GM21576 (cell line): ENCODE results near the gene GNAI3.

Experiments used
- ATAC-seq: cut with Tn5 transposase; IDR thresholded peaks from one replicate; pipeline ENCODE4 v1.9.1; 2021; ENCODE audit warnings: mild to moderate bottlenecking, moderate library complexity; ENCODE audit not compliant: unreplicated experiment

GNAI3 gene

DNA sequence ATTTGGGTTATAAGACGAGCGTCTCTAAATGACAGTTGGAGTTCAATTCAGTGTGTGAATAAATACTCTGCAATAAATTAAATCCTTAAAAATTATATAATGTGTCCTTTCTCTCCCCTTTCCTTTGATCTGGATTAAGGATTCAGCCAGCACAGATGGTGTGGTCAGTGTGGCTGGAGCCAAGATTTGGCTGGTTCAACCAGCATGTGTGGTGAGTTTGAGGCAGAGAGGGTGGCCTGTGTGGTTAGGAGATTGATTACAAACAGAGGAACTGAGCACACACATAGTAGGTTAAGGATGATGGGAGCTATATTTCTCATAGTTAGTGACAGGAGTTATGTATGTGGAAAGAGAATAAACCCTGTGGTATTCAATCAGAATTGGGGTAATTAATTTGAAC lies 24.7 kb upstream of the GNAI3 start:
- no peak for ATAC-seq

GRCh38 chr1:109527098-109527811 lies 21.2 kb upstream of the GNAI3 start:
- ATAC-seq, result peak; percentile 51

DNA sequence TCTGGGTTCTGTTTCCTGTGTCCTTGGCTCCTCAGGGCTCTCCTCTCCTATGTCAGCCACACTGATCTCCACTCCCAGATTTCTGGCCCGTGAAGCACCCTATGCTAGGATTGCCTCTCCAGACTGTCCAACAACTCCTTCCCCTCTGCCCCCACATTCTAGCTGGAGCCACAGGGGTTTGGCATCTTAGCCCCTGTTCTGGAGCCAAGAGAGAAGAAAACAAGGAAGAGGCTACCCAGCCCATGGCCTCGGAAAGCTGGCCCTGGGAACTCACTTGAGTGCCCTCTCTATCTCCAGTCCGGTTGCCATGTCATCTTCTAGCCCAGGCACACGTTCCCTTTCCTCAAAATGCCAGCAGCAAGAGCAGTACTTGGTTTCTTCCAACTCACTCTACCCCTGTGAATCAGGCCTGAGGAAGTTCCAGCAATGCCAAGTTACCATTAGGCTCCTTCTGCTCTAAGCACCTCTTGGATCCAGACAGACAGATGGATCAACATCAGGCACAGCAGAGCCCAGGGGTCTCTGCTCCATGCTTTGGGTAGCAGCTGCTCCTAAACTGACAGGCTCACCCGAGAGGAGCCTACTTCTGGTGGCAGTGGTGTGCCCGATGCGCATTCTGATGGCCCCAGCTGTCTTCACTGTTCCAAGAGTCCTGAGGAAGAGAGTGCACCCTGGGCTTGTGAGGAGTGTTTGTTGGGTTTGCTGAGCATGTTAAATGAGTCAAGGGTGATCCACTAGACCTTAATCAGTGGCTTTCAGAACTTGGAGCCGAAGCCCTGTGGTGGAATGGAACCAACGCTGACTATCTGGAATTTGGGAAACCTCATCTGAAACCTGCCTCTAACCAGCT lies 20.3 kb upstream of the GNAI3 start:
- no peak for ATAC-seq

- no peak for ATAC-seq
Observed at GRCh38 chr1:109528712-109529111, 19.7 kb upstream of the GNAI3 start.

DNA sequence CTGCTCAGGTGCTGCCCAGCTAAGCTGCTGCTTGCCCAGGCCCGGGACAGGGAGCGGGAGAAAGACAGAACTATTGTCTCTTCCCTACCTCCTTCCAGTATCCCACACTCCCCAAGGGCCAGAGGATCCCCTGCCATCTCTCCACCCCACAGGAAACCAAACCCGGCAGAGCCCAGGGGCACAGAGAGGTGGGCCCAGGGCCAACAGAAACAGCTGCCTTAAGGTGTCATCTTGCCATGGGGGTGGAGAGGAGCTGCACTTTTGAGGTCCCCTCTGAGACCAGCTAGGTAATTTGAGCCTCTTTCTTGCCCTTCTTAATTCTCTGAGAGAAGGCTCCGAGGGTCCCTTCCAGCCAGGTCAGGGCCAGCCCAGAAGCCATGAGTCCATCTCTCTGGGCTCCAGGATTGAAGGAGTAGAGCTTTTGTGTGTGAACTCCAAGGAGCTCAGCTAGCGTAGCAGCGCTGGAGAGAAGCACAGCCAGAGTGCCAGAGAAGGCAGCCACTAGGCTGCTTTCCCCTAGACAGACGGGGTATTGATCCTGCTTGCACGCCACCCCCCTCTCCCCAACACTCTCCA lies 18.4 kb upstream of the GNAI3 start:
- no peak for ATAC-seq

DNA sequence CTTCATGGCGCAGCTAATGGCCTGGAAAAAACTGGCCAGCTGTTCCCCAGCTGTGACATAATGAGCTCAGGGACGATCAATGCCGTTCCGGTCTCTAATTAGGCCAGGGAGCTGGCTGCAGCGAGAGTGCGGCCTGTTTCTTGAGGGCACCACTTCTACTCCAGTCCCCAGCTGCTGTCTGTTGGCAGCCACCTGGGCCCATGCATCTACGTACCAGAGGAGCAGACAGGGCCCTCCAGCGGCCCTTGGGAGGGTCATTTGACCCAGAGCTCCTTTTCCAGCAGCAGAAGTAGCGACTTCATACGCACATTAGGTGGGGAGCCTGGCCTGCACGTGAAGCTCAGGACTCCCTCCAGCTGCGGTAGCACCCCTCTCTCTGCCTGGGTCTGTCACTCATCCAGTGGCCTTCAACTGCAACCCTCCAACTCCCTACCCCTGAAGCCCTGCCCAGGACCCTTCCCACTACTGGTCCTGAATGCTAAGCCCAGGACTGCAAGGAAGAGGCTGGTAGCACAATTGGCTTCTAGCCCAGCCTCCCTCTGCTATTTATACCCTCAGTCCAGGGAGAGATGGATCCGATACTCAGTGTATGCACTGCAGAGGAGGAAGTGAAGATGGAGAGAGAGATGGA lies 17.8 kb upstream of the GNAI3 start:
- ATAC-seq, result no peak

GRCh38 chr1:109531380-109531779 lies 17.0 kb upstream of the GNAI3 start:
- no peak for ATAC-seq

DNA sequence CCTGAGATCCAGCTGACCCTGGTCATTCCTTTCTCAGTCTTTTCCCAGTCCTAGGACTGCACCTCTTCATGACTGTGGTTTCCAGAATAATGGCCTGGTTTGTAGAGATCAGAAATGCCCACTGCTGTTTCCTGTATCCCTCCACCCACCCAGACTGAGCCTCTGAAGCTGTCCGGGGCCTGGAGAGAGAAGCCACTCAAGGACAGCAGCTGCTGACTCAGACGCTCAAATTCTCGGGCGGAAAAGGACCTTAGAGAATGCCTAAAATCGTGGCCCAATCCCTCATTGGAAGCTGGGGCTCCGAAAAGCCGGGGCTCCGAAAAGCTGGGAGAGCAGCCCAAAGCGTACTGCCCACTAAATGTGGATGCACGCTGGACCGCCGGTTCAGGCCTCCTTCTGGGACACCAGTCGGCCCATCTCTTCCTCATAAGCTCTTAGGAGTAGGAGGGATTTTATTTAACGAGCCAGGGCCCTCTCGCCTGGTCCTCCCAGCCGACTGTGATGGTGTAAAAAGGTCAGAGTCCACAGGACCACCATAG lies 16.5 kb upstream of the GNAI3 start:
- no peak for ATAC-seq

GRCh38 chr1:109532365-109533136 lies 15.9 kb upstream of the GNAI3 start:
- ATAC-seq, result peak; percentile 70

DNA sequence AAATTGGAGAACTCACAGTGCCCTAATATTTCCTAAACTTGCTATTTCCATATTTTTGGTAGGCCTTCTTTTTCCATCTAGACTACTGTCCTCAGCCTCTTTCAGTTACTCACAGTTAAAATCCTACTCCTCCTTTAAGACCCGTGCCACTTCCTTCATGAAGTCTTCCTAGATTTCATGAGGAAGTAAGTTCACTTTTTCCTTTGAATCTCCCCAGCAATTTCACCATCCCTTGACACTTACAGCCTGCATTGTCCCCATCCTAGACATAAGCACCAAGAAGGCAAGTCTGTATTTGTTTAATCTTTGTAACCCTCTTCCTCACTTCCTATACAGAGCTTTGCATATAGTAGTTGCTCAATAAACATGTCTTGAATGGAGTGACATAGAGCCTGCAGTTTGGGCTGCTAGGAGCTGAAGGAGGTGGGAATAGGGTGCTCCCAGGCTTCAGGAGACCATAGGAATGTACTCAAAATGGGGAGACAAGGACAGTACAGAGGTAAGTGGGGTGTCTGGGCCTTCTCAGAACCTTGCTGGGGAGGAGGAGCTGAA lies 14.0 kb upstream of the GNAI3 start:
- no peak for ATAC-seq

DNA sequence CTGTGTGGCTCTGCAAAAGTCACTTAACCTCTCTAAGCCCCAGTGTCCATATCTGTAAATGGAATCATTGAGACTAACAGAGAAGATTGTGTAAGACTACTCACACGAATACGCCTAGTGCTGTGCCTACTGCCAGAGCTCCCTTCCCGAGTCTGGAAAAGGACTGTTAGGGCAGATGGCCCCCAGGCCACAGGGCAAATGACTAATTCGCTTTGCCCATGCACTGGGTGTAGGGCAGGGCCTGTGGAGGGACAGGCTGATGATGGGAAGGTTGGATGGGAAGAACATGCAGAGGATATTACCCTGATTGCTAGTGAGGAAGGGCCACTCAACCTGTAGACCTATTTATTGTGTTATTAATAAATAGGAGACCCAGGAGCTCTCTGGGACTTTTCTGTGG lies 12.9 kb upstream of the GNAI3 start:
- no peak for ATAC-seq

DNA sequence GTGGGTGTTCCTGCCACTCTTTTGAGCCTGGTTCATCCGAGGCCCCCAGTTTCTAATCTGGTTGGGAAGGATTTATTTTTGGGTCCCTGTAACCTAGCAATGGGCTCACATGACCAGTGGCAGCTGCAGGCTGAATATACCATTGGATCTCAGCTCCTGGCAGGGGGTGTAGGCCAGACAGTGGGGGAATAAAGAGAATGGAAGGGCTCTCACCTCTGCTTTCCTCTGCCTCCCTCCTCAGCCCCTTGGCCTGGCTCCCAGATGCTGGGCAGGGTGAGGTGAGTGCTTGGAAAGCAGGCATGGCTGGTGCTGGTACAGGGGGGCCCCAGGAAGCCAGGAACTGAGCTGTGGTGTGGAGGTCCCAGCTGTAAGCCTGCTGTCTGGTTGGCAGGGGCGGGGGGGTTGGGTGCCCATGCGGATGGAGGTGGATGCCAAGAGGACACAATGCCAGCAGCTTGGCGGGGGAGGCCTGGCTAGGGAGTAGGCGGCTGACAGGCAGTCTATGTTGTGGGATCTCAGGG lies 12.4 kb upstream of the GNAI3 start:
- ATAC-seq, result no peak

GRCh38 chr1:109537450-109538178 lies 10.8 kb upstream of the GNAI3 start:
- no peak for ATAC-seq

DNA sequence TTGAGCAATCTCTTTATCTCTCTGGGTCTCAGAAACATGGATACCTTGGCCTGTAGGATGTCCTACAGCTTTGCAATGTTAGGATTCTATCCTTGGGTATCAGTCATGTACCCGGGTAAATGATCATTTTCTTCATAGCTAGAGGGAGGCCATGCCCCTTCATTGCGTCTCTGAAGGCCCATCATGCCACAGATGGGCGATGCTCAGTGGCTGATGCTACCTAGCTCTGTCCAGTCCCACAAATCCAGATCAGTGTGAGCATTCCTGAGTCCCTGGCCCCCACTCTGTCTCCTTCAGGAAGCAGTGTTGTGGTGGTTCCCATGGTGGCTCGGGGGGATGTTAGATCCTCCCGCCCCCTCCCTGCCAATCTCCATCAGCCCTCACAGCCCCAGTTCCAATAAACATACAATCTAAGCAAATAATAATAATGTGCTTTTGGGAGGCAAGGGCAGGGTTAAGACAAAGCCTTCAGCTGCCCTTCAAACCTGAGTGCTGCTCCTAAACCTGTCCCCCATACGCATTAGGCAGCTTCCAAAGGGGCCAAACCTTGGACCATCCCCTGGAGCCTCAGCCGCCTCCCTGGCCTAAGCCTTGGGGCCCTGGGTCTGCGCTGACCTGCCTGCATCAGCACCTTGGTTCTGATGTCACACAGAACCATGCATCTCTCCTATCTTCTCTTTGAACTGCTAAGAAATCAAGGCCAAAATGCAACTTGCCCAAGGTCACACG lies 9.4 kb upstream of the GNAI3 start:
- no peak for ATAC-seq

GRCh38 chr1:109539676-109540075 lies 8.7 kb upstream of the GNAI3 start, which contains the start of gene GPR61:
TSS of gene GPR61 (plus strand) at chr1:109539872. CDS start at chr1:109543023, 3,151 bp downstream.
- ATAC-seq, result no peak

GRCh38 chr1:109541102-109541501 lies 7.3 kb upstream of the GNAI3 start:
- ATAC-seq, result no peak

DNA sequence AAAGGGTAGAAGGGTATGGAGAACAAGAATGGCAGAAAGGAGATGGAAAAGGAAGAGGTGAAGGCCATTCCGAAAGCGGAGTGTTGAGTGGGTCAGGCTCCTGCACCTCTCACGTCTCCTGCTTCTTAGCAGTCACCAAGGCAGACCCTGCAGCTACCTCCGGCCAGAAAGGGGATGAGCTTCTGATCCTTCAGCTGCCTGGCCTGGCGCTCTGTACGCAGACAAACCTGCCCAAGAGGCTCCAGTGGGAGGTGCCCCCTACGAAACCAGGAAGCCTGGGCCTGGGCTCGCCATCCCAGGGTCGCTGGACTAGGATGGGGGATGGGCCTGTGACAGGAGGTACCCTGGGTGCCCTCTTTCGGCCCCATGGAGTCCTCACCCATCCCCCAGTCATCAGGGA lies 5.8 kb upstream of the GNAI3 start:
- no peak for ATAC-seq

GRCh38 chr1:109543283-109543987 lies 5.0 kb upstream of the GNAI3 start:
- no peak for ATAC-seq
